Neural cell (in vitro differentiated cells): Measurements from ENCODE around the gene ERC2. TPM values are rescaled to one million over a fixed set of nuclear protein-coding genes. Genes with fewer than 3 reads are reported as not detected.

Experiments used
- H2AFZ ChIP-seq: fragments of 200-600, 300-800 bp; sonication (generic), shearing (Covaris generic); 2 replicates; pipeline ENCODE4 v1.6.0; 2014; ENCODE audit warnings: low read depth, mild to moderate bottlenecking, antibody characterized with exemption, low read length, moderate library complexity
- H3F3A ChIP-seq: fragments of 200-600 bp; shearing (Covaris generic); 2 replicates; pipeline ENCODE4 v1.6.1; 2016; ENCODE audit warnings: mild to moderate bottlenecking, moderate library complexity, mixed read lengths, antibody characterized with exemption, low read length; ENCODE audit not compliant: insufficient read depth, poor library complexity, severe bottlenecking
- H3K27ac ChIP-seq: fragments of 200-600, 300-800 bp; sonication (generic), shearing (Covaris generic); 2 replicates; pipeline ENCODE4 v1.5.1; 2014; ENCODE audit warnings: mild to moderate bottlenecking, low read length, moderate library complexity
- H3K27me3 ChIP-seq: fragments of 300-800, 200-600 bp; sonication (generic), shearing (Covaris generic); 2 replicates; pipeline ENCODE4 v1.6.0; 2014; ENCODE audit warnings: mild to moderate bottlenecking, low read depth, low read length, moderate library complexity; ENCODE audit not compliant: insufficient read depth
- H3K36me3 ChIP-seq: fragments of 300-800, 200-600 bp; sonication (generic), shearing (Covaris generic); 2 replicates; pipeline ENCODE4 v1.5.1; 2014; ENCODE audit warnings: mild to moderate bottlenecking, antibody characterized with exemption, low read length, moderate library complexity; ENCODE audit not compliant: insufficient read depth
- H3K4me2 ChIP-seq: fragments of 300-800, 200-600 bp; sonication (generic), shearing (Covaris generic); 2 replicates; pipeline ENCODE4 v1.6.0; 2014; ENCODE audit warnings: mild to moderate bottlenecking, low read length
- H3K4me3 ChIP-seq: fragments of 300-800, 200-600 bp; sonication (generic), shearing (Covaris generic); 2 replicates; pipeline ENCODE4 v1.5.1; 2014; ENCODE audit warnings: mild to moderate bottlenecking, low read length, moderate library complexity
- H3K79me2 ChIP-seq: fragments of 200-600 bp; shearing (Covaris generic); replicated peaks from 2 replicates; pipeline ENCODE4 v1.6.0; 2014; ENCODE audit warnings: mild to moderate bottlenecking, low read length, moderate library complexity; ENCODE audit not compliant: insufficient read depth
- H3K9ac ChIP-seq: fragments of 300-800, 200-600 bp; sonication (generic), shearing (Covaris generic); 2 replicates; pipeline ENCODE4 v1.6.1; 2016; ENCODE audit warnings: mild to moderate bottlenecking, low read length, mixed read lengths
- H3K9me2 ChIP-seq: fragments of 200-600 bp; shearing (Covaris generic); 2 replicates; pipeline ENCODE4 v1.6.1; 2016; ENCODE audit warnings: mild to moderate bottlenecking, low read length, mixed read lengths; ENCODE audit not compliant: insufficient read depth
- H3K9me3 ChIP-seq: fragments of 200-600, 300-800 bp; sonication (generic), shearing (Covaris generic); 2 replicates; pipeline ENCODE4 v1.6.1; 2016; ENCODE audit warnings: mild to moderate bottlenecking, mixed run types, low read length, moderate library complexity, mixed read lengths
- H4K20me1 ChIP-seq: fragments of 200-600 bp; shearing (Covaris generic); 2 replicates; pipeline ENCODE4 v1.6.1; 2016; ENCODE audit warnings: mild to moderate bottlenecking, mixed run types; ENCODE audit not compliant: insufficient read depth
- CTCF ChIP-seq: fragments of 450-650 bp; IDR thresholded peaks from 2 replicates; pipeline ENCODE4 v1.5.1; 2014; ENCODE audit warnings: antibody characterized with exemption, mild to moderate bottlenecking, moderate library complexity; ENCODE audit not compliant: poor library complexity, severe bottlenecking
- EP300 ChIP-seq: fragments of 450-650 bp; conservative IDR thresholded peaks from 2 replicates; pipeline ENCODE4 v1.6.1; 2014; ENCODE audit warnings: antibody characterized with exemption, mild to moderate bottlenecking, moderate library complexity; ENCODE audit not compliant: poor library complexity, severe bottlenecking
- EZH2 ChIP-seq: fragments of 200-600, 300-800 bp; shearing (Covaris generic), sonication (generic); IDR thresholded peaks from 2 replicates; pipeline ENCODE4 v1.6.1; 2014; ENCODE audit warnings: antibody characterized with exemption, low read length, borderline replicate concordance, mild to moderate bottlenecking; ENCODE audit not compliant: insufficient read depth, poor library complexity, severe bottlenecking
- MXI1 ChIP-seq: fragments of 450-650 bp; conservative IDR thresholded peaks from 2 replicates; pipeline ENCODE4 v1.6.1; 2014; ENCODE audit warnings: antibody characterized with exemption, mild to moderate bottlenecking; ENCODE audit not compliant: poor library complexity, severe bottlenecking
- POLR2AphosphoS5 ChIP-seq: IDR thresholded peaks from 2 replicates; pipeline ENCODE4 v1.6.1; 2012
- RAD21 ChIP-seq: fragments of 450-650 bp; conservative IDR thresholded peaks from 2 replicates; pipeline ENCODE4 v1.6.1; 2014; ENCODE audit warnings: antibody characterized with exemption, mild to moderate bottlenecking, moderate library complexity
- SMC3 ChIP-seq: fragments of 450-650 bp; conservative IDR thresholded peaks from 2 replicates; pipeline ENCODE4 v1.6.1; 2014; ENCODE audit warnings: antibody characterized with exemption, mild to moderate bottlenecking, moderate library complexity; ENCODE audit not compliant: poor library complexity
- TAF1 ChIP-seq: IDR thresholded peaks from 2 replicates; pipeline ENCODE4 v1.6.1; 2012; ENCODE audit warnings: low read depth
- polyA plus RNA-seq: library from polyadenylated mRNA; depleted of rRNA; stranded (reverse); fragments of >200 nt; gene quantifications from 2 replicates; pipeline ENCODE4 v1.2.3, GENCODE V29; 2014
- TF ChIP-seq, protein P1 (sequence below): IDR thresholded peaks from 2 replicates; pipeline ENCODE4 v1.6.1; 2012; ENCODE audit warnings: borderline replicate concordance

ERC2 gene
- polyA plus RNA-seq, 1 donor from 2014 or later: 60.4 TPM

- Histone ChIP-seq H3K27me3 (no peaks in the 10 kb centered on the region), H3K9me3 (no peaks in the 10 kb centered on the region), H3K4me3 (no peak overlapping the region), H3K79me2 (no peaks in the 10 kb centered on the region), H3K36me3 (no peaks in the 10 kb centered on the region), H3K4me2 (no peak overlapping the region), H4K20me1 (no peaks in the 10 kb centered on the region), H3K9ac (no peak overlapping the region), H2AFZ (no peak overlapping the region), H3F3A (no peaks in the 10 kb centered on the region), H3K27ac (no peak overlapping the region), H3K9me2 (no peaks in the 10 kb centered on the region)
- no peak for TF ChIP-seq RAD21
- no peak for TF ChIP-seq EP300
- no peak for TF ChIP-seq EZH2
- TF ChIP-seq, protein P1, sequence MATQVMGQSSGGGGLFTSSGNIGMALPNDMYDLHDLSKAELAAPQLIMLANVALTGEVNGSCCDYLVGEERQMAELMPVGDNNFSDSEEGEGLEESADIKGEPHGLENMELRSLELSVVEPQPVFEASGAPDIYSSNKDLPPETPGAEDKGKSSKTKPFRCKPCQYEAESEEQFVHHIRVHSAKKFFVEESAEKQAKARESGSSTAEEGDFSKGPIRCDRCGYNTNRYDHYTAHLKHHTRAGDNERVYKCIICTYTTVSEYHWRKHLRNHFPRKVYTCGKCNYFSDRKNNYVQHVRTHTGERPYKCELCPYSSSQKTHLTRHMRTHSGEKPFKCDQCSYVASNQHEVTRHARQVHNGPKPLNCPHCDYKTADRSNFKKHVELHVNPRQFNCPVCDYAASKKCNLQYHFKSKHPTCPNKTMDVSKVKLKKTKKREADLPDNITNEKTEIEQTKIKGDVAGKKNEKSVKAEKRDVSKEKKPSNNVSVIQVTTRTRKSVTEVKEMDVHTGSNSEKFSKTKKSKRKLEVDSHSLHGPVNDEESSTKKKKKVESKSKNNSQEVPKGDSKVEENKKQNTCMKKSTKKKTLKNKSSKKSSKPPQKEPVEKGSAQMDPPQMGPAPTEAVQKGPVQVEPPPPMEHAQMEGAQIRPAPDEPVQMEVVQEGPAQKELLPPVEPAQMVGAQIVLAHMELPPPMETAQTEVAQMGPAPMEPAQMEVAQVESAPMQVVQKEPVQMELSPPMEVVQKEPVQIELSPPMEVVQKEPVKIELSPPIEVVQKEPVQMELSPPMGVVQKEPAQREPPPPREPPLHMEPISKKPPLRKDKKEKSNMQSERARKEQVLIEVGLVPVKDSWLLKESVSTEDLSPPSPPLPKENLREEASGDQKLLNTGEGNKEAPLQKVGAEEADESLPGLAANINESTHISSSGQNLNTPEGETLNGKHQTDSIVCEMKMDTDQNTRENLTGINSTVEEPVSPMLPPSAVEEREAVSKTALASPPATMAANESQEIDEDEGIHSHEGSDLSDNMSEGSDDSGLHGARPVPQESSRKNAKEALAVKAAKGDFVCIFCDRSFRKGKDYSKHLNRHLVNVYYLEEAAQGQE: no peak
- no peak for TF ChIP-seq CTCF
- TF ChIP-seq TAF1: no peak
- TF ChIP-seq MXI1: no peak
- no peak for TF ChIP-seq POLR2AphosphoS5
- TF ChIP-seq SMC3: no peak
These were observed 736.5 kb downstream of the ERC2 start for GRCh38 chr3:55731741-55732140.

- no peaks in the 10 kb centered on the region for H3K36me3 ChIP-seq
- H3K4me2 ChIP-seq: no peak overlapping the region
- H3K27me3 ChIP-seq: no peaks in the 10 kb centered on the region
- no peak overlapping the region for H3K9ac ChIP-seq
- H3K9me3 ChIP-seq: no peaks in the 10 kb centered on the region
- no peak overlapping the region for H3K4me3 ChIP-seq
- H2AFZ ChIP-seq: no peak overlapping the region
- no peaks in the 10 kb centered on the region for H4K20me1 ChIP-seq
- no peaks in the 10 kb centered on the region for H3F3A ChIP-seq
- H3K27ac ChIP-seq: no peak overlapping the region
- H3K9me2 ChIP-seq: no peaks in the 10 kb centered on the region
- H3K79me2 ChIP-seq: no peaks in the 10 kb centered on the region
- TF ChIP-seq, protein P1: no peak
- TF ChIP-seq EP300 (no peak), TAF1 (no peak), CTCF (no peak), EZH2 (no peak), SMC3 (no peak), RAD21 (no peak), MXI1 (no peak), POLR2AphosphoS5 (no peak)
These were observed 738.7 kb downstream of the ERC2 start for GRCh38 chr3:55729546-55729945.
